MCF 10A (cell line): ENCODE data around the gene PEX11G. TPM values are rescaled to one million over a fixed set of nuclear protein-coding genes. Genes with fewer than 3 reads are reported as not detected.

Experiments used
- BruUV-seq: library from RNA; stranded (reverse); fragments of 400-500 nt; replicated peaks from 2 replicates; lab custom pipeline; 2021; lab: Mats Ljungman, UMichigan
- CTCF ChIA-PET: fragments of 300-600 bp; sonication (Branson Sonifier 250); formaldehyde crosslinking; extraction: SDS; loops from one replicate; lab custom pipeline; 2021; ENCODE audit warnings: antibody characterized with exemption, inconsistent platforms; lab: Yijun Ruan, JAX
- POLR2A ChIA-PET: fragments of 300-600, 350-650 bp; sonication (Branson Sonifier 250); formaldehyde crosslinking; extraction: SDS; loops from one replicate; lab custom pipeline; 2020; ENCODE audit warnings: antibody characterized with exemption, inconsistent platforms; lab: Yijun Ruan, JAX
- DNase-seq: peaks from one replicate; pipeline ENCODE4 v3.0.0-alpha.2; 2018; ENCODE audit not compliant: unreplicated experiment
- H3K27ac Mint-ChIP-seq: one replicate; pipeline ENCODE4 v1.8.0; 2022; ENCODE audit warnings: mild to moderate bottlenecking, low read depth, mixed read lengths; ENCODE audit not compliant: unreplicated experiment
- H3K27me3 Mint-ChIP-seq: one replicate; pipeline ENCODE4 v1.8.0; 2022; ENCODE audit warnings: mixed read lengths; ENCODE audit not compliant: insufficient read depth, unreplicated experiment
- H3K36me3 Mint-ChIP-seq: one replicate; pipeline ENCODE4 v1.8.0; 2022; ENCODE audit warnings: mild to moderate bottlenecking, moderate library complexity, mixed read lengths; ENCODE audit not compliant: insufficient read depth, unreplicated experiment
- H3K4me1 Mint-ChIP-seq: one replicate; pipeline ENCODE4 v1.8.0; 2022; ENCODE audit warnings: mixed read lengths; ENCODE audit not compliant: insufficient read depth, unreplicated experiment
- H3K4me3 Mint-ChIP-seq: one replicate; pipeline ENCODE4 v1.8.0; 2022; ENCODE audit warnings: mild to moderate bottlenecking, moderate library complexity, mixed read lengths; ENCODE audit not compliant: unreplicated experiment
- H3K9me3 Mint-ChIP-seq: one replicate; pipeline ENCODE4 v1.8.0; 2022; ENCODE audit warnings: mixed read lengths; ENCODE audit not compliant: unreplicated experiment
- CTCF ChIP-seq: fragments of 200-600 bp; IDR thresholded peaks from one replicate; pipeline ENCODE4 v1.8.0; 2022; ENCODE audit warnings: antibody characterized with exemption, mild to moderate bottlenecking; ENCODE audit not compliant: unreplicated experiment
- intact Hi-C: fragments of 100-400 bp; cut with micrococcal nuclease; formaldehyde crosslinking; loops from 2 replicates; pipeline ENCODE4 v1.14.1; 2022
- total RNA-seq: library from RNA; stranded (reverse); gene quantifications from 2 replicates; pipeline ENCODE4 v1.2.3, GENCODE V29; 2022

PEX11G gene
- total RNA-seq, 1 experiment from 2014 or later: 5.5 TPM

- BruUV-seq: no TSS peak
- ChIA-PET CTCF (interaction anchor here (0.6 to 1.1 kb wide), 3 partner anchors 17 to 114 kb away, joined by 3 to 4 read pairs (median 4); no protein-coding TSS in a partner anchor), POLR2A (interaction anchor here (0.6 kb wide), 1 partner anchor 205 kb away, joined by 3 read pairs; no protein-coding TSS in a partner anchor)
- intact Hi-C loops: no loop called here
- Mint-ChIP-seq H3K36me3 (peaks cover 54% of the 10 kb centered on the region), H3K27ac (no peak overlapping the region), H3K4me3 (no peak overlapping the region), H3K4me1 (no peaks in the 10 kb centered on the region), H3K9me3 (no peaks in the 10 kb centered on the region), H3K27me3 (no peaks in the 10 kb centered on the region)
- no peak for TF ChIP-seq CTCF
- no peak for DNase-seq
Observed at GRCh38 chr19:7468840-7469239, 20.0 kb downstream of the PEX11G start.

- CTCF ChIA-PET: interaction anchor here (0.7 kb wide), 1 partner anchor 13 kb away, joined by 3 read pairs; no protein-coding TSS in a partner anchor
- H3K27ac Mint-ChIP-seq: no peak overlapping the region
Observed at GRCh38 chr19:7467009-7467989, 21.5 kb downstream of the PEX11G start.

GRCh38 chr19:7463575-7463974 is 25.3 kb downstream of the PEX11G start:
- no peak for DNase-seq

More at GRCh38 chr19:7467009-7467989, 21.5 kb downstream of the PEX11G start:
- peaks cover 56% of the 10 kb centered on the region for H3K36me3 Mint-ChIP-seq
- no TSS peak for BruUV-seq
- POLR2A ChIA-PET: interaction anchor here (0.6 kb wide), 1 partner anchor 296 kb away, joined by 3 read pairs; no protein-coding TSS in a partner anchor
- no peak overlapping the region for H3K4me3 Mint-ChIP-seq
- no peaks in the 10 kb centered on the region for H3K27me3 Mint-ChIP-seq
- H3K9me3 Mint-ChIP-seq: no peaks in the 10 kb centered on the region
- H3K4me1 Mint-ChIP-seq: no peaks in the 10 kb centered on the region
- intact Hi-C loops: no loop called here
- TF ChIP-seq CTCF: no peak
- DNase-seq: no peak

More at GRCh38 chr19:7463575-7463974, 25.3 kb downstream of the PEX11G start:
- no peak for TF ChIP-seq CTCF
- H3K4me1 Mint-ChIP-seq: no peaks in the 10 kb centered on the region
- POLR2A ChIA-PET: interaction anchor here (1.0 kb wide), 1 partner anchor 41 kb away, joined by 3 read pairs; no protein-coding TSS in a partner anchor
- no peaks in the 10 kb centered on the region for H3K9me3 Mint-ChIP-seq
- intact Hi-C loops: no loop called here
- no peak overlapping the region for H3K4me3 Mint-ChIP-seq
- H3K27ac Mint-ChIP-seq: no peak overlapping the region
- no TSS peak for BruUV-seq
- no peaks in the 10 kb centered on the region for H3K27me3 Mint-ChIP-seq
- H3K36me3 Mint-ChIP-seq: peaks cover 57% of the 10 kb centered on the region
- CTCF ChIA-PET: interaction anchor here (0.6 kb wide), 1 partner anchor 198 kb away, joined by 3 read pairs; no protein-coding TSS in a partner anchor
